ENCODE data around the gene GRN. TPM values are rescaled to one million over a fixed set of nuclear protein-coding genes. Genes with fewer than 3 reads are reported as not detected.

GRN gene
- total and polyA plus RNA-seq, 9 of the 15 experiments (the other 6 are each of a cell fraction or from before 2014, with no cell fraction given) = 5.4 to 75.3 (median 20.7) TPM

DNA sequence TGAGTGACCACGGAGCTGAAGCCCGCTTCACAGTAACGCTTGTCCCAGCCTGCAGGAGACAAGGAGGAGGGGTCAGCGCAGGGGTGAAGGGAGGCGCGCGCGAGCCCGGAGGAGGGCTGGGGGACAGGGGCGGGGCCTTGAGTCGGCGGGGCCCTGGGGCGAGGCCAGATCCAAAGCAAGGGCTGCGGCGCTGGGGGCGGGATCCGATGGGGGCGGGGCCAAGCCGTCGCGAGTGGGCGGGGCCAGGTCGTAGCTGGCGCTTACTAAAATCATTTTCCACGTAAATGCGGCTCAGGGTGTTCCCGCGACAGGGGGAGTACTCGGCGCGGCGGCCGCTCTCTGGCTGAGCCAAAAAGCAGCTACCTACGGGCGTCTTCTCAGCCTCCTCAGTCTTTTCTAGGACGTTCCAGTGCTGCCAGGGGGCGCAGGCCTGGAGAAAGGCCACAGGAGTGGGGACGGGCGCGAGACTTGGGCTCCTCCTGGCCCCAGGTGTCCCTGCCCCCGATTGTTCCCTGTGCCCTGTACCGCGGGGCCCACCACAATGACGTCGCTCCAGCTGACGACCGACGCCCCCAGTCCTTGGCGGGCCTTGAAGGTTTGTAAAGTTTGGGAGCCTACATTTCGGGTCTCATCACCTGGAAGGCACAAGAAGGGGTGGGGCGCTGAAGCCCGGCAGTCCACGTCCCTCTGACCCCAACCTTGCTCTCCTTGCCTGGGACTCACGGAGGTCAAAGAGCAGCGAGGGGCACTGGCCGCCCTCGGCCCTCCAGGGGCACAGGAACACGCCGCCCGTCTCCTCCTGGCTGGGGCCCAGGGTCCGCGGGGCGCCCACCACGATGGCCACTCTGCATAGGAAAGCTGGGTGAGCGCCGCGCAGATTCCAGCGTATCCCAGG is 40.4 kb downstream of the GRN start (continued):
- TF ChIP-seq, protein P1, sequence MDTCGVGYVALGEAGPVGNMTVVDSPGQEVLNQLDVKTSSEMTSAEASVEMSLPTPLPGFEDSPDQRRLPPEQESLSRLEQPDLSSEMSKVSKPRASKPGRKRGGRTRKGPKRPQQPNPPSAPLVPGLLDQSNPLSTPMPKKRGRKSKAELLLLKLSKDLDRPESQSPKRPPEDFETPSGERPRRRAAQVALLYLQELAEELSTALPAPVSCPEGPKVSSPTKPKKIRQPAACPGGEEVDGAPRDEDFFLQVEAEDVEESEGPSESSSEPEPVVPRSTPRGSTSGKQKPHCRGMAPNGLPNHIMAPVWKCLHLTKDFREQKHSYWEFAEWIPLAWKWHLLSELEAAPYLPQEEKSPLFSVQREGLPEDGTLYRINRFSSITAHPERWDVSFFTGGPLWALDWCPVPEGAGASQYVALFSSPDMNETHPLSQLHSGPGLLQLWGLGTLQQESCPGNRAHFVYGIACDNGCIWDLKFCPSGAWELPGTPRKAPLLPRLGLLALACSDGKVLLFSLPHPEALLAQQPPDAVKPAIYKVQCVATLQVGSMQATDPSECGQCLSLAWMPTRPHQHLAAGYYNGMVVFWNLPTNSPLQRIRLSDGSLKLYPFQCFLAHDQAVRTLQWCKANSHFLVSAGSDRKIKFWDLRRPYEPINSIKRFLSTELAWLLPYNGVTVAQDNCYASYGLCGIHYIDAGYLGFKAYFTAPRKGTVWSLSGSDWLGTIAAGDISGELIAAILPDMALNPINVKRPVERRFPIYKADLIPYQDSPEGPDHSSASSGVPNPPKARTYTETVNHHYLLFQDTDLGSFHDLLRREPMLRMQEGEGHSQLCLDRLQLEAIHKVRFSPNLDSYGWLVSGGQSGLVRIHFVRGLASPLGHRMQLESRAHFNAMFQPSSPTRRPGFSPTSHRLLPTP (IDR thresholded peaks at IDR 0.05; ENCODE audit: borderline replicate concordance, extremely low read depth, insufficient read length) = no peak
- TF ChIP-seq FOXK1 (CRISPR knock-in tag; IDR thresholded peaks at IDR 0.05; ENCODE audit: borderline replicate concordance) = 0 out of 2 replicates have a peak, but pooled peaks have one; percentile 88
- TF ChIP-seq, protein P2, sequence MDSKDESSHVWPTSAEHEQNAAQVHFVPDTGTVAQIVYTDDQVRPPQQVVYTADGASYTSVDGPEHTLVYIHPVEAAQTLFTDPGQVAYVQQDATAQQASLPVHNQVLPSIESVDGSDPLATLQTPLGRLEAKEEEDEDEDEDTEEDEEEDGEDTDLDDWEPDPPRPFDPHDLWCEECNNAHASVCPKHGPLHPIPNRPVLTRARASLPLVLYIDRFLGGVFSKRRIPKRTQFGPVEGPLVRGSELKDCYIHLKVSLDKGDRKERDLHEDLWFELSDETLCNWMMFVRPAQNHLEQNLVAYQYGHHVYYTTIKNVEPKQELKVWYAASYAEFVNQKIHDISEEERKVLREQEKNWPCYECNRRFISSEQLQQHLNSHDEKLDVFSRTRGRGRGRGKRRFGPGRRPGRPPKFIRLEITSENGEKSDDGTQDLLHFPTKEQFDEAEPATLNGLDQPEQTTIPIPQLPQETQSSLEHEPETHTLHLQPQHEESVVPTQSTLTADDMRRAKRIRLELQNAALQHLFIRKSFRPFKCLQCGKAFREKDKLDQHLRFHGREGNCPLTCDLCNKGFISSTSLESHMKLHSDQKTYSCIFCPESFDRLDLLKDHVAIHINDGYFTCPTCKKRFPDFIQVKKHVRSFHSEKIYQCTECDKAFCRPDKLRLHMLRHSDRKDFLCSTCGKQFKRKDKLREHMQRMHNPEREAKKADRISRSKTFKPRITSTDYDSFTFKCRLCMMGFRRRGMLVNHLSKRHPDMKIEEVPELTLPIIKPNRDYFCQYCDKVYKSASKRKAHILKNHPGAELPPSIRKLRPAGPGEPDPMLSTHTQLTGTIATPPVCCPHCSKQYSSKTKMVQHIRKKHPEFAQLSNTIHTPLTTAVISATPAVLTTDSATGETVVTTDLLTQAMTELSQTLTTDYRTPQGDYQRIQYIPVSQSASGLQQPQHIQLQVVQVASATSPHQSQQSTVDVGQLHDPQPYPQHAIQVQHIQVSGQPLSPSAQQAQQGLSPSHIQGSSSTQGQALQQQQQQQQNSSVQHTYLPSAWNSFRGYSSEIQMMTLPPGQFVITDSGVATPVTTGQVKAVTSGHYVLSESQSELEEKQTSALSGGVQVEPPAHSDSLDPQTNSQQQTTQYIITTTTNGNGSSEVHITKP (IDR thresholded peaks at IDR 0.05; ENCODE audit: partially characterized antibody) = peak; percentile 54
- no peak for TF ChIP-seq HDAC3 (IDR thresholded peaks at IDR 0.05; ENCODE audit: borderline replicate concordance, partially characterized antibody)
- 0 out of 2 replicates have a peak, but pooled peaks have one; percentile 44 for TF ChIP-seq ZNF232 (CRISPR knock-in tag; IDR thresholded peaks at IDR 0.05)
- TF ChIP-seq, protein P3, sequence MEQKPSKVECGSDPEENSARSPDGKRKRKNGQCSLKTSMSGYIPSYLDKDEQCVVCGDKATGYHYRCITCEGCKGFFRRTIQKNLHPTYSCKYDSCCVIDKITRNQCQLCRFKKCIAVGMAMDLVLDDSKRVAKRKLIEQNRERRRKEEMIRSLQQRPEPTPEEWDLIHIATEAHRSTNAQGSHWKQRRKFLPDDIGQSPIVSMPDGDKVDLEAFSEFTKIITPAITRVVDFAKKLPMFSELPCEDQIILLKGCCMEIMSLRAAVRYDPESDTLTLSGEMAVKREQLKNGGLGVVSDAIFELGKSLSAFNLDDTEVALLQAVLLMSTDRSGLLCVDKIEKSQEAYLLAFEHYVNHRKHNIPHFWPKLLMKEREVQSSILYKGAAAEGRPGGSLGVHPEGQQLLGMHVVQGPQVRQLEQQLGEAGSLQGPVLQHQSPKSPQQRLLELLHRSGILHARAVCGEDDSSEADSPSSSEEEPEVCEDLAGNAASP (IDR thresholded peaks at IDR 0.05) = no peak
- TF ChIP-seq SRSF1 (IDR thresholded peaks at IDR 0.05; ENCODE audit: low read depth, low read length) = no peak
- TF ChIP-seq ZNF445 (CRISPR knock-in tag; IDR thresholded peaks at IDR 0.05; ENCODE audit: low read depth) = no peak
- TF ChIP-seq, protein P4, sequence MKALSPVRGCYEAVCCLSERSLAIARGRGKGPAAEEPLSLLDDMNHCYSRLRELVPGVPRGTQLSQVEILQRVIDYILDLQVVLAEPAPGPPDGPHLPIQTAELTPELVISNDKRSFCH (CRISPR knock-in tag; IDR thresholded peaks at IDR 0.05) = no peak
- TF ChIP-seq, protein P4 (tag; IDR thresholded peaks at IDR 0.05) = peak; percentile 54; the same call in 1 of the 2 replicates

All from K562 (cell line).